GM19193 (cell line): Measurements from ENCODE around the gene RBMS3.

Source experiments
- POLR2A ChIP-seq: IDR thresholded peaks from 4 replicates; pipeline ENCODE4 v1.6.1; 2011; ENCODE audit not compliant: insufficient read depth, insufficient read length; ENCODE audit errors: extremely low read depth

RBMS3 gene

DNA sequence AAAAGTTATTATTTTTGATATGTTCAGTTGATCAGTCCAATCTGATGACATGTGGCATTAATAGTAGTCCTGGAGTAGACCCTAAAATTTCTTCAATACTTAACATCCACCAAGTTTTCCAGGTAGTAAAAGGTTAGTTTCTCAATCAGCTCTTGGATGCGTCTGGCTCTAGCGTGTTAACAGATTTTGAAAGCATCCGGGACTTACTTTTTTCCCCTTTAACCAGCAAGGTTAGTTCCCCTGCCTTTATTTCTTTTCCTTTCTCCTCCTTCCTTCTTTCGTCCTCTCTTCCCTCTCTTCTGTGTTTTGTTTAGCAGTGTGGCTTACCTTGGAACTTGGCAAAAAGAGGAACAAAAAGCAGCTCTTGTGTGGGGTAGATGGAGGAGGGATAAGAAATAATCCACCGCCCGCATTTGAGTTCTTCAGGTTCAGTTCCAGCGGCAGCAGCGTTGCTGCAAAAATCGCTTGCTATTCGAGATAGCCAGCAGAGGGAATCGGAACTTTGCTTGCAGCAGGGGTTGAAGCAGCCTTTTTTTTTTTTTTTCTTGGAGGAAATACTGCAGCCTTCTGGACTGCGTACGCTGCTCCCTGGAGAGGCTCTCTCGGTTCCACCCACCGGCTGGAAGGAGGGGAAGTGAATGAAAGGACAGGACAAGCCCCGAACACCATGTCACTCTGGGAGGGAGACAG lies at the start of gene RBMS3:
RBMS3 (plus strand) TSS at position 668 of the 690 bp plus-strand sequence.
- TF ChIP-seq POLR2A: no peak

DNA sequence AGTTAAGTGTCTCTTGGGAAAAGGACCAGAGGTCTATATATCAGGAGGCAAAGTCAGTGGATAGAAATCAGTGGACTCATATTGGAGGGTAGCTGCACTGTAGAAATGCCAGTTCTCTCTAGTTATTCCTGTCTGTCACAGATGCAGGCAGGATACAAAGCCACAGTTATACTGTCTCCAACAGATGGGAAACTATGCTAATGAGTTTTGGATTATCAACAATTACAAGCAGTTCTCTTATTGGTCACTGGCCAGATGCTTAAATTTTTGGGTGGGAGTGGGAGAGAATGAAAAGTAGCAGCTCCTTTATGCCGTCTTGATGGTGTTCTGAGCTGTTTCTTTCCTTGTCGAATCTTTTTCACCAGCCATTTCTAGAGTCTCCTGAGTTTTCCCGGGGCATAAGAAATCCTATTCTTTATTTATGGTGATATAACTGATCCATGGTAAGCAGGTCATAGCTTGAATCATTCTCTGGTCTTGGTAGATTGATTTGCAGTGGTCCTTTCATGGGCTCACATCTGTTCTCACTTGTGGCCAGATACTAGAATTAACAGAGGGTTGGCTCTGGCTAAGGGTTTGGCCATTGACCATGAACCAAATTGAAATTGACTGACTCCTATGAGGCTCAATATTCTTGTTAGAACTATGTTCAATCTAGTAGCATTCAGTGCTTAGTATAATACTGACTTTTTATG lies 44.6 kb upstream of the RBMS3 start:
- no peak for TF ChIP-seq POLR2A

DNA sequence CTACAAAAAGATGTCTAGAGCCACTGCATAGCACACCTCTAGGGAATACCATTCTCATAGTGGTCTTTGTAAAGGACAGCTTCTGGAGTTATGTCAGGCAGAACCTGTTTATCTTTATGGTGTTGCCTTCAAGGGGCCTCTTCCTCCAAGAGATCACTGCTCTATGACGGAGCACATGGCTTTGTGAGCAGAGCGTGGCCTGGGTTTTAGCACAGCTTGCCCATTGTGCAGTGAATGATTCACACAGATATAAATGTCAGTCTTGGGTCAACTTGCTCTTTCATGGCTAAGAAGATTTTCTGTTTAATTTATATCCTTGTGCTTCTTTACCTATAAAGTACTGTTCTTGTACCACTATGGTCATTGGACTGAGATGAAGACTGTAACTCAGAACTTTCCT lies 41.5 kb upstream of the RBMS3 start:
- no peak for TF ChIP-seq POLR2A

DNA sequence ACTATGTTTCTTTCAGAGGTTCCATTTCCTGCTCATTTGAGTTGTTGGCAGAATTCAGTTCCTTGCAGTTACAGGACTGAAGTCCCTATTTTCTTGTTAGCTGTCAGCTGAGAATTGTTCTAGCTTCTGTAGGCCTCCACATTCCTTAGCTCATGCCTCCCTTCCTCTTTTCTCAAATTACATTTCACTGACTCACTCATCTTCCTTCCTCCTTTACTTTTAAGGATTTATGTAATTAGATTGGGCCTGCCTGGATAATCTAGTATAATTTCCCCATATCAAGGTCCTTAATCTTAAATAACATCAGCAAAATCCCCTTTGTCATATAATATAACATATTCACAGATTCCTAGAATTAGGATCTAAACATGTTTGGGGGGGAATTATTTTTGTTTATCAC lies 40.6 kb upstream of the RBMS3 start:
- TF ChIP-seq POLR2A: no peak

DNA sequence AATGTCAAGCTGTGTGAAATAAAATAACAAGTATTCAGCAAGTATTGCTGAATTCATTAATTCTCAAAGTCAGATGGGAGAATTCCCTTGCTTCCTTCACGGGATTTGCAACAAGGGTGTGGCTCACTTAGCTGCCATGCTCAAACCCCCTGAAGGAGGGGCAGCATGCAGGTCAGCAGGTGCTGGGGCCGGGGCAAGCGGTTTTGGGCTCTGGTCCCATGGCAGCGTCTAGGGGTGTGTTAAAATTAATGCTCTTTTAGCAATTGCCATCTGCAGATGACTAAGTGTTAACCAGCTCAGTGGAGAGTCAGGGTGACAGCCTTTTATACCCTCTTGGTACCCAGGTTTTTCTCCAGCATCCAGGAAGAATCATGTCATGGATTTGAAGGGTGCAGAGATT lies 40.0 kb upstream of the RBMS3 start:
- no peak for TF ChIP-seq POLR2A

DNA sequence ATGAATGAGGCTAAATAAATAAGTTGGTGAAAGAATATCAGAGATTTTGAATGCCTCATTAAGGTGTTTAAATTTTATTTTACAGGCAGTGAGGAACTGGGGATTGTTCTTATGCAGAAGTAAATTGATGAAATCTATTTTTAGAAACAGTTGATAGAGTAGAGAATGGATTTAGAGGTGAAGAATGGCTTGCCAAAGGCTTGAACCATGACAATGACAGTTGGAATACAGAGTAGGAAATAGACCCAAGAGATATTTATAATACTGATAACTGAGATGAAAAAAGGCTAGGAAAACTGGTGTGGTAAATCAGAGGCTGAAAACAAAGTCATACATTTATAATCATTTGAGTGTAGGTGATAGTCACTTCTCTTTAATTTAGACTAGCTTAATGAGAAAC lies 39.0 kb upstream of the RBMS3 start:
- TF ChIP-seq POLR2A: no peak

DNA sequence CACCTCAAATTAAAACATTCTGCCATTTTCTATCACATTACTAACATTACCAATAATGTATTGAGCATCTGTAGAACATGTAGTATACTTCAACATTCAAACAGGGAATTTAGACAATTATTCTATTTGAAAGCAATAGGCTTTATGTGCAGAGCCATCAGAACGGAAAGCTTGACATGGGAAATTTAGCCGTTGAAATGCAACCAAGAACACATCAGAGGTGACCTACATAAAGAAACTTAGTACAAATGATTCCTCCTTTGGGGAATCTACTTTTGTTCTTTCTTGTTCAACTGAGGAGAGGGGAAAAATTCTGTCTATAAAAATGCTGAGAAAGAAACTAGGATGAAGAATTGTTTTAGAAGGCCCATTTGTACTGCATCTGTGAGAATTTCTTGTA lies 38.6 kb upstream of the RBMS3 start:
- no peak for TF ChIP-seq POLR2A

DNA sequence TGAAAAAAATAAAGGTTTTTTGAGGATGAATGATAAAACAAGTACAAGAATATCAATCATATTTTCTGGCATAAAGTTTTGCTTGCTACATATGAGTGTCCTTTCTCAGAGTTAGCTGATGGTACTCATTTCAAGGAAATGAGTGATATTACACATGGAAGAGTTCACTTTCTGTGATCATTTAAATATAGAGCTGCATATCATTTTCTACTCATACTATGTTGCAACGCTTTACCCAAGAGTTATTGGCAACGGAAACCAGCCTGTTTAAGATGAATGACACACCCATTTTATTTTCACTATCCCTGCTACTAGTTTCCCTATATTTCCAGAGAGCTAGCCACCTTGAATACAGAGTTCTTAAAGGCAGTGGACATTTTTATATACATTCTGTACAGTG lies 35.4 kb upstream of the RBMS3 start:
- TF ChIP-seq POLR2A: no peak

DNA sequence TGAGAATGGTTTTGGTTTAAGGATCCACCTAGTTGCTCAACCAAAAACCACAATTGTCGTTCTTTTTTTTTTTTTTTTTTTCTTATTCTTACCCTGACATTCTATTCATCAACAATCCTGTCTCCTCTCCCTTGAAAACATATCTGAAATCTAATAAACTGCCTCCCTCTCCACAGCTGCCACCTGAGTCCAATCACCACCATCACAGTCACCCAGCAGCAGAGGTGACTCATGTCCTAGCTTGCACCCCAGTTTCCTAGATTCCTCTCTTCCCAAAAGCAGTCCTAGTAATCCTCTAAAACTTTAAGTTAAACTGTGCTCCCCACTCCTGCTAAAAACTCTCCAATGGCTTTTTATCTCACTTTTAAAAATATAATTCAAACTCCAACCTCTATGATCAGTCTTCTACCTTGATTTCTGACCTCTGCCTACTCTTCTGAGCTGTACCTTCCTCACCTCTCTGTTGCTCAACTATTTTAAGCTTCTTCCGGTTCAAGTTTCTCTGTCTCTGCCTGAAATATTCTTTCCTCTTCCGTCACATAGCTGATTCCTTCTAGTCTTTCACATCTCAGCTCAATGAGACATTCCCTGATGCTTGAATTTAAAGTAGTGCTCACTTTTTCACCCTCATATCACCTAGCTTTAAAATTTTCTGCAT lies 33.7 kb upstream of the RBMS3 start:
- no peak for TF ChIP-seq POLR2A

DNA sequence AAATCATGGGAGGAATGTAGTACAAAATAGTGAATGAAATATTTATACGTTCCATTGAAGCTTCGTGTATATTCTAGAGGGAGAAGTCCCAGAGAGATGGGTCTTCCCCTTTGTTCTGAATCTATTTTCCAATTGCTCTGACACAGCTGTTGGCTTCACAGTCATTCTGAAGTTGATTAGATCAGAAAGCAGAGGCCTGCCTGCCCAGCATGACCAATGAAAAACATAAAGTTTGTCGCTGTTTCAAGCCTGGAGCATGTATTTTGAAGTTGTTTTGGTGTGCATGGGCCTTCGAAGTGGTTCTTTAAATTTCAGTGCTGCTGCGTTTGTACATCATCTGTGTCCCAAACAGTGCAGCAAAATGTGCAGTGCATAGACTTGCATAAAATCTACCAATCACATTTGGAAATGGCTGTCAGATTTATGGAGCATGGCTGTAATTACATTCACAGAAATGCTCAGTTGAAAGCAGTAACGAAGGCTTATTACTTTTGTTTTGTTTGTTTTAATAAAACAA lies 31.0 kb upstream of the RBMS3 start:
- no peak for TF ChIP-seq POLR2A

DNA sequence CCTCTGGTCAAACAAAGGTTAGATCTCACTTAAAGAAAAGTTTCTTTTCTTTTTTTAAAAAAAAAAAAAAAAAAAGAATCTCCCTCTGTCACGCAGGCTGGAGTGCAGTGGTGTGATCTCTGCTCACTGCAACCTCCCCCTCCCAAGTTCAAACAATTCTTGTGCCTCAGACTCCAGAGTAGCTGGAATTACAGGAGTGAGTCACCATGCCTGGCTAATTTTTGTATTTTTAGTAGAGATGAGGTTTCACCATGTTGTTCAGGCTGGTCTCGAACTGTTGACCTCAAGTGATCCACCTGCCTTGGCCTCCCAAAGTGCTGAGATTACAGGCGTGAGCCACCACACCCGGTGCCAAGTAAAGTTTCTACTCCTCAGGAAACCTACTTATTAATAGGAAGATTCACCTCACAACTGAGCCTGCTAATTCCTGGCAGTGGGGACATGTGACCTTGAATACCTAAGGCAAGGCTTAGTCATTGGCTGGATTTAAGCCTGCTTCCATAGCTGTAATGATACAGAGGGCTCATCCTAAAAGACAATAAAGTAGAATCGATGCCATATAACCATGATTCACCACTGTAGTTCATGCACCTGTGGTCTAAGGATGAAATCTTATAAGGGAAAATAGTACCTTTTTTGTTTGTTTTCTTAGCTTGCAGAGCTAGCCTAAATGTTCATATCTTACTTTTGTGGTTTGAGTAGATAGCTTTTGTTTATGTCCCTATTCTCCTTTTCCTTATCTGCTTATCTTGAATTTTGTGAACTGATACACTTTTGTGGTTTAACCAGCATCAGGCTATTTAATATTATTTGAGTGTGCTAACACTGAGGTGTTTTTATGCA lies 24.8 kb upstream of the RBMS3 start:
- TF ChIP-seq POLR2A: no peak

DNA sequence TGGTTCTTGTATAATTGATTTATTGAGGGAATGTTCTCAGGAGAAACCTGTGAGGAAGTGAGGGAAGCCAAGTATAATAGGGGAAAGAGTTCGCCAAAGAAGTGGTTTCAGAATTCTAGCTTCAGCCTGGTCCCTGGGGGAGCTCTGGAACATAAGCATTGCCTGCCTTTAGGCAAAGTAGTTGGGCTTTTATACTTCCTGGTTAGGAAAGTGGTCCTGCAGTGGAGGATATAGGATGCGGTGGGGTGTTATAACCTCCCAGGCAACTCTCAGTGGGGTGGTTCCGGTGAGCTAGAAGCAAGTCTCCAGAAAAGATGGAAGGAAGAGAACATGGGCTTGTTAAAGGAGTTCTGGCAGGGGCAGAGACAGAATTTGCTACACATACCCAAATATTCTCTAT lies 22.7 kb upstream of the RBMS3 start:
- no peak for TF ChIP-seq POLR2A

DNA sequence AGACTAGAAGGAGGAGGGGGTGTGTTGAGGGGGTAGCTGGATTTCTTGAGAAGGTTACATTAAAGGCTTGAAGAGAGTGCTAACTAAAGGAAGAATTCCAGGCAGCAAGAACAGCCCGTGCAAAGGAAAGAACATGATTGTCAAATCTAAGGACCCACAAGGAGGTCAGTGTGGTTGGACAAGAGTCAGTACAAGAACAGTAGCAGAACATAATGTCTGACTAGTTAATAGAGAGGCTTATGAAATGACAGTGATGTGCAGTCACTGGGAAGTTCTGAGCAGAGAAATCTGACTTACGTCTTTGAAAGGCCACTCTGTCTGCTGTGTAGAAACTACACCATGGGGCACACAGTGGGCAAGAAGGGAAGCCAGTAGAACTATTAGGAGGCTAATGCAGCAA lies 19.8 kb upstream of the RBMS3 start:
- no peak for TF ChIP-seq POLR2A

DNA sequence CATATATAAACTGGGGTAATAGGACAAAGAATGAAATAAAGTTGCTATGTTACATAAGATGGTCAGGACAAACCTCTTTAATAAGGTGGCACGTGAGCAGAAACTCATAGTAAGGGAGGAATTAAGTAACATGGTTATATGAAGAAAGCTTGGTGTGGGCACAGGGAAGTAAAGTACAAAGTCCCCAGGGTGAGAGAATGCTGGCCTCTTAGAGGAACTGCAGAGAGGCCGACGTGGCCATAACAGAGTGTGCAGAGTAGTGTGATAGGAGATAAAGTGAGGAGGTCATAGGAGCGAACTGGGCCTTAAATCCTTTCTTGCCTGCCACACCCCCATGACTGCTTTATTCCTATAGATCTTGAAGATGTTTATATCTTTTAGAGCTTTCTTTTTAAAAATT lies 17.4 kb upstream of the RBMS3 start:
- TF ChIP-seq POLR2A: no peak

DNA sequence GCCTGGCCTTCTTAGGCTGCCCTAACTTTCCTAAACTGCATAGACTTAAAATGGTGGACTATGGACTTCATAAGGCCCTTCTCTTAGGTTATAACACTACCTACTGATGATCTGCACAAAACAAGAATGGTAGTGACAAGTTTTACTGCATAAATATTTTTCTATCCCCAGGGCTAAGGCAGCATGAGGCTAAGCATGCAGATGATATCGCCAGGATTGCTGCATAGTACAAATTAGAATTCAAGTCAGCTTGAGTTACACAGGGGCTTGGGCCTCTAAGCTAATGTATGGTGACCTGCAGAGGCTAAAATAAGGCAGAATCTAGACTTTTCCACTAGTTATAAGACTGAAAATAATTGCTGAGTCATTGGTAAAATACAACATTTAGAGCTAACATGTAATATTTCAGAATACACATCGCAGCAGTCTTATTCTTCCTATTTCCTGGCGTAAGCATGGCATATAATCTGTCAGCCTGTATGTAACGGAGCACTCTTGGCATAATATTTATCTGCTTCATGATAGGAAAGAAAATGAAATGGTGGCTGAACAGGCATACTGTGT lies 15.3 kb upstream of the RBMS3 start:
- no peak for TF ChIP-seq POLR2A
